Neural progenitor cell (in vitro differentiated cells): Measurements from ENCODE around the gene AP2B1.

Experiments
- EZH2phosphoT487 ChIP-seq: fragments of 200-600 bp; sonication (generic); IDR thresholded peaks from 2 replicates; pipeline ENCODE4 v1.6.1; 2017; ENCODE audit warnings: antibody characterized with exemption
- TF ChIP-seq, protein P1 (sequence below): fragments of 200-600 bp; sonication (generic); IDR thresholded peaks from 2 replicates; pipeline ENCODE4 v1.5.1; 2017; ENCODE audit warnings: antibody characterized with exemption, mild to moderate bottlenecking

DNA sequence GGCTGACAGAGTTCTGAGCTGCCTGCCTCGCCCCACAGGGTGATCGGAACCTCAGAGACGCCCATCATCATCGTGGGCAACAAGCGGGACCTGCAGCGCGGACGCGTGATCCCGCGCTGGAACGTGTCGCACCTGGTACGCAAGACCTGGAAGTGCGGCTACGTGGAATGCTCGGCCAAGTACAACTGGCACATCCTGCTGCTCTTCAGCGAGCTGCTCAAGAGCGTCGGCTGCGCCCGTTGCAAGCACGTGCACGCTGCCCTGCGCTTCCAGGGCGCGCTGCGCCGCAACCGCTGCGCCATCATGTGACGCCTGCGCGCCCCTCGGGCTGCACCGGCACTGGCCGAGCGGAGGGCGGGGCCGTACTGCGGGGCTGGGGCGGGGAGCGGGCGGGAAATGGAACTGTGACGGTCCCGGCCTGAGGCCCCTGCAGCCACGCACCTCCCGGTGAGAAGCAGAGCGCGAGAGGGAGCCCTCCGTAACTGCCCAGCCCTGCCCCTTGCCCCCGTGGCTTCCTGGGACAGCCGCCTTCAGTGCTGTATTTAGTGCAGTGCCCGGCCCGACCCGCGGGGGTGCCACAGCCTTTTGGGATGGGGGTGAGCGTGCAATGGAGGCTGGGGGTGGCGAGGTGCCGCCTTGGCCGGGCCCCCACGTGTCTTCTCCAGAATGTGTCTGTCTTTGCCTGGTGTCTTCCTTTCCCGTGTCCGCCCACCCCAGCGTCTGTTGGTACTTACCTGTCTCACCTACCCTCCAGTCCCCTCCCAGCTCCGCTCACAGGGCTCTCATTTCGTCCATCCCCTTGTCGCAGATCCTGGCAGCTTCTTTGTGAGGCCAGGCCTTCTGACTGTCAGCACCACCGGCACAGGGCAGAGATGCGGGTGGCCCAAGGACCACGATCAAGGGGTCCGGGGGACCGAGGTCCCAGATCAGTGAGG, 154.1 kb downstream of the AP2B1 start:
- TF ChIP-seq, protein P1, sequence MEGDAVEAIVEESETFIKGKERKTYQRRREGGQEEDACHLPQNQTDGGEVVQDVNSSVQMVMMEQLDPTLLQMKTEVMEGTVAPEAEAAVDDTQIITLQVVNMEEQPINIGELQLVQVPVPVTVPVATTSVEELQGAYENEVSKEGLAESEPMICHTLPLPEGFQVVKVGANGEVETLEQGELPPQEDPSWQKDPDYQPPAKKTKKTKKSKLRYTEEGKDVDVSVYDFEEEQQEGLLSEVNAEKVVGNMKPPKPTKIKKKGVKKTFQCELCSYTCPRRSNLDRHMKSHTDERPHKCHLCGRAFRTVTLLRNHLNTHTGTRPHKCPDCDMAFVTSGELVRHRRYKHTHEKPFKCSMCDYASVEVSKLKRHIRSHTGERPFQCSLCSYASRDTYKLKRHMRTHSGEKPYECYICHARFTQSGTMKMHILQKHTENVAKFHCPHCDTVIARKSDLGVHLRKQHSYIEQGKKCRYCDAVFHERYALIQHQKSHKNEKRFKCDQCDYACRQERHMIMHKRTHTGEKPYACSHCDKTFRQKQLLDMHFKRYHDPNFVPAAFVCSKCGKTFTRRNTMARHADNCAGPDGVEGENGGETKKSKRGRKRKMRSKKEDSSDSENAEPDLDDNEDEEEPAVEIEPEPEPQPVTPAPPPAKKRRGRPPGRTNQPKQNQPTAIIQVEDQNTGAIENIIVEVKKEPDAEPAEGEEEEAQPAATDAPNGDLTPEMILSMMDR: no peak
- TF ChIP-seq EZH2phosphoT487: peak; percentile 28
